NB4 (cell line): ENCODE measurements around the gene PDC.

Experiments used
- DNase-seq: peaks from one replicate; pipeline ENCODE4 v3.0.0; 2010; ENCODE audit warnings: low read depth
- H3K4me3 ChIP-seq: one replicate; pipeline ENCODE4 v1.5.1; 2011; ENCODE audit warnings: mild to moderate bottlenecking, low read depth, low read length, moderate library complexity
- CTCF ChIP-seq: IDR thresholded peaks from one replicate; pipeline ENCODE4 v1.5.1; 2012; ENCODE audit warnings: low read depth, low read length
- MYC ChIP-seq: IDR thresholded peaks from 2 replicates; pipeline ENCODE4 v1.6.1; 2011; ENCODE audit warnings: low read depth, low read length
- POLR2A ChIP-seq: IDR thresholded peaks from 2 replicates; pipeline ENCODE4 v1.6.1; 2011; ENCODE audit warnings: mild to moderate bottlenecking; ENCODE audit not compliant: insufficient read length; ENCODE audit errors: extremely low read depth
- TF ChIP-seq, protein P1 (sequence below): IDR thresholded peaks from 2 replicates; pipeline ENCODE4 v1.6.1; 2011; ENCODE audit warnings: low read depth, low read length

The PDC gene

GRCh38 chr1:186424539-186424938 lies 36.4 kb downstream of the PDC start:
- TF ChIP-seq POLR2A (no peak), CTCF (no peak), MYC (no peak)
- TF ChIP-seq, protein P1, sequence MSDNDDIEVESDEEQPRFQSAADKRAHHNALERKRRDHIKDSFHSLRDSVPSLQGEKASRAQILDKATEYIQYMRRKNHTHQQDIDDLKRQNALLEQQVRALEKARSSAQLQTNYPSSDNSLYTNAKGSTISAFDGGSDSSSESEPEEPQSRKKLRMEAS, result no peak
- no peak overlapping the region for H3K4me3 ChIP-seq
- DNase-seq, result no peak

- TF ChIP-seq POLR2A (no peak), CTCF (no peak), MYC (no peak)
- TF ChIP-seq, protein P1, result no peak
- DNase-seq, result no peak
- no peak overlapping the region for H3K4me3 ChIP-seq
Observed at GRCh38 chr1:186421446-186421845, 39.5 kb downstream of the PDC start.

- TF ChIP-seq MYC, result no peak
- TF ChIP-seq CTCF, result no peak
- TF ChIP-seq POLR2A, result no peak
- TF ChIP-seq, protein P1, result no peak
- no peak overlapping the region for H3K4me3 ChIP-seq
- no peak for DNase-seq
Observed at GRCh38 chr1:186420923-186421322, 40.0 kb downstream of the PDC start.

- H3K4me3 ChIP-seq, result no peak overlapping the region
- no peak for DNase-seq
- TF ChIP-seq CTCF (no peak), MYC (no peak), POLR2A (no peak)
- TF ChIP-seq, protein P1, result no peak
Observed at GRCh38 chr1:186420311-186420710, 40.6 kb downstream of the PDC start.

DNA sequence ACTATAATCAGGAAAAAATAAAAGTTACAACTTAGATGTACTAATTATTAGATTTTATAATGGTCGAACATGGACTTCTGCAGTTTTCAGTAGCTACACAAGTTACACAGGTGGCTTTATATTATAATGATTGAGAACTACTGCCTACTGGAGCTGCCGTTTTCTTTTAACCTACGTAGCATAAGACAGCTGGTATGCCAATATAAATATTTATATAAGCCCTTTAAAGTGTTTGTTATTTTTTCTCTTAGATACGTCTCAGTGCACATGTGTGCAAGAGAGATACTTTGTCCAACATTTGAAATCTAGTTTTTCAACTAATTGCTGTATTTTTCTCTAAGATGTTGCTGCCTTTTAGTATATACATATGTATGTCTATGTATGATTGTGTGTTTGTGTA lies 42.4 kb downstream of the PDC start:
- no peak overlapping the region for H3K4me3 ChIP-seq
- DNase-seq, result no peak
- TF ChIP-seq MYC (no peak), POLR2A (no peak), CTCF (no peak)
- TF ChIP-seq, protein P1, result no peak

- no peak overlapping the region for H3K4me3 ChIP-seq
- no peak for DNase-seq
- TF ChIP-seq, protein P1, result no peak
- TF ChIP-seq CTCF (no peak), MYC (no peak), POLR2A (no peak)
Observed at GRCh38 chr1:186413319-186413718, 47.6 kb downstream of the PDC start.
